ENCODE results near the gene SIRT2.

GRCh38 chr19:38932425-38933179 is 33.2 kb upstream of the SIRT2 start:
- no peak for TF ChIP-seq CTCF (IDR thresholded peaks at IDR 0.05; ENCODE audit: insufficient read depth, low read length)
- TF ChIP-seq POLR2AphosphoS5 (IDR thresholded peaks at IDR 0.05; ENCODE audit: low read depth), result no peak
- TF ChIP-seq REST (IDR thresholded peaks at IDR 0.05; ENCODE audit: insufficient replicate concordance, low read depth), result no peak

Data from HL-60 (cell line).